Psoas muscle (tissue), 8 donors: Measurements from ENCODE around the gene VIPR2. TPM values are rescaled to one million over a fixed set of nuclear protein-coding genes. Genes with fewer than 3 reads are reported as not detected.

Experiments used
- ATAC-seq, 4 donors: fragments of 200-7000 bp; cut with Tn5 transposase; one replicate each; pipeline ENCODE4 v1.9.1; 2020; ENCODE audit warnings: moderate library complexity in 3 of 4, mild to moderate bottlenecking in 2 of 4
- DNase-seq, 2 donors: peaks; one replicate each; pipeline ENCODE4 v3.0.0-alpha.2; 2020
- H3K27ac ChIP-seq: fragments of 200-600 bp; one replicate; pipeline ENCODE4 v1.8.0; 2022
- H3K27me3 ChIP-seq, 3 donors: fragments of 200-600 bp in 1 of 3; one replicate each; pipeline versions ENCODE4 v1.6.1 to v1.8.0; 2013 to 2022; ENCODE audit warnings: low read length in 2 of 3, mild to moderate bottlenecking in 2 of 3, moderate library complexity in 1 of 3; ENCODE audit not compliant: insufficient read depth in 3 of 3
- H3K36me3 ChIP-seq, 2 donors: fragments of 200-600 bp in 1 of 2; one replicate each; pipeline versions ENCODE4 v1.6.1 to v1.8.0; 2013 to 2022; ENCODE audit warnings: low read depth in 1 of 2, mild to moderate bottlenecking in 1 of 2, moderate library complexity in 1 of 2; ENCODE audit not compliant: insufficient read depth in 1 of 2
- H3K4me1 ChIP-seq: fragments of 200-600 bp; one replicate; pipeline ENCODE4 v1.8.0; 2022
- H3K4me3 ChIP-seq: fragments of 200-600 bp; one replicate; pipeline ENCODE4 v1.8.0; 2022; ENCODE audit warnings: mild to moderate bottlenecking
- H3K9me3 ChIP-seq: fragments of 200-600 bp; one replicate; pipeline ENCODE4 v1.8.0; 2022
- CTCF ChIP-seq: fragments of 200-600 bp; IDR thresholded peaks from one replicate; pipeline ENCODE4 v1.8.0; 2022; ENCODE audit warnings: antibody characterized with exemption
- WGBS, 3 donors: extraction: QIAGEN DNeasy Blood & Tissue Kit; methylation state at CpG; one replicate each; pipeline versions ENCODE4 v1.1.6 to v1.1.7; 2013; 5-methylcytosine and 5-hydroxymethylcytosine counted together
- intact Hi-C, 2 donors: fragments of 100-400 bp; cut with DNase I; formaldehyde crosslinking; loops; one replicate each; pipeline versions ENCODE4 v1.11.0 to v1.14.2; 2022
- long read RNA-seq, 2 donors: library from polyadenylated mRNA; unstranded; transcript quantifications; one replicate each; pipeline ENCODE4 v2.0.0, GENCODE V29; 2021
- polyA plus RNA-seq, 3 donors: library from polyadenylated mRNA; stranded (reverse); fragments of 200-250 nt; gene quantifications; one replicate each; pipeline ENCODE4 v1.2.3, GENCODE V29; 2013
- total RNA-seq, 4 donors: library from RNA; stranded (reverse); fragmentation: NEBNext Ultra II Directional in 2 of 4; extraction: Animal tissue kit (Norgen Biotek cat#: 25700) in 2 of 4; gene quantifications; one replicate each; pipeline versions ENCODE4 v1.2.1 to v1.2.4, GENCODE V29; 2021 to 2023
- donor health status: healthy with polysubstance abuse.
- donor health status: DM: no; HTN: no; CAD: no; lungs with moderate emphysema.
- donor health status: Bipolar disorder and iron deficiency.
- donor health status: healthy.
- donor health status: DM: yes; HTN: yes; CAD: no.
- donor health status: DM: no; HTN: no; CAD: no.
- donor health status: DM: no; HTN: no; CAD: no.
- donor health status: DM: yes; HTN: yes; CAD: no.

The VIPR2 gene
- total RNA-seq (1 to 10 TPM; 2.4 to 3.6 (median 3.3) TPM), polyA plus RNA-seq (1 to 10 TPM in 2 of 3 donors, under 1 TPM in 1; 0.60 to 2.3 (median 1.3) TPM)
- long read RNA-seq, donor 1, partial matches to known transcripts = 0 of 2 reads
- long read RNA-seq, donor 1, other reads (novel, unspliced or antisense) = 1 of 2 reads
- long read RNA-seq, donor 2, transcript VIPR2-201 (13 exons, 3,944 nt) = major isoform, 5 of 15 reads
- long read RNA-seq, donor 2, partial matches to known transcripts = 1 of 15 reads
- long read RNA-seq, donor 2, other reads (novel, unspliced or antisense) = 7 of 15 reads

- Histone ChIP-seq H3K4me1 (peaks cover 5% of the 10 kb centered on the region), H3K27ac (no peak within 1 kb of the TSS), H3K36me3 (no peaks in the 10 kb centered on the region), H3K27me3 (peaks cover 0 to 29% (median 5%) of the 10 kb centered on the region in 3 donors), H3K9me3 (no peaks in the 10 kb centered on the region), H3K4me3 (peak within 1 kb of the TSS; percentile 76)
- ATAC-seq (peak; percentile 37 to 58 (median 48)), DNase-seq (peak; percentile 46 to 55)
- no peak for TF ChIP-seq CTCF
- 1% methylated on average over 24 to 86 of the region's 88 CpGs for WGBS, 3 donors
- intact Hi-C loops = loop anchor here (5.0 to 10.0 kb wide), 3 partner anchors 38 to 113 kb away; no protein-coding TSS in a partner anchor
Observed at GRCh38 chr7:159144758-159145489, at the start of gene VIPR2. Gene VIPR2 (minus strand): TSS chr7:159144867. CDS start chr7:159144771, 96 bp downstream.

GRCh38 chr7:159193543-159194090 is 49.0 kb upstream of the VIPR2 start:
- intact Hi-C loops = no loop called here
- WGBS, 3 donors = 79 to 86% (median 80%) methylated on average over 4 of the region's 4 CpGs
- TF ChIP-seq CTCF = no peak
- Histone ChIP-seq H3K27me3 (no peaks in the 10 kb centered on the region), H3K4me3 (no peak overlapping the region), H3K4me1 (no peaks in the 10 kb centered on the region), H3K36me3 (no peaks in the 10 kb centered on the region), H3K9me3 (no peaks in the 10 kb centered on the region), H3K27ac (no peak overlapping the region)
- DNase-seq = no peak
- no peak for ATAC-seq

- Histone ChIP-seq H3K4me3 (no peak overlapping the region), H3K27me3 (no peaks in the 10 kb centered on the region), H3K27ac (no peak overlapping the region), H3K9me3 (peaks cover 7% of the 10 kb centered on the region), H3K4me1 (no peaks in the 10 kb centered on the region), H3K36me3 (no peaks in the 10 kb centered on the region)
- TF ChIP-seq CTCF = no peak
- intact Hi-C loops = no loop called here
- WGBS, 3 donors = 69 to 77% (median 70%) methylated on average over 13 of the region's 13 CpGs
- ATAC-seq (no peak), DNase-seq (no peak)
Observed at GRCh38 chr7:159192725-159193453, 48.2 kb upstream of the VIPR2 start.

- Histone ChIP-seq H3K36me3 (no peaks in the 10 kb centered on the region), H3K9me3 (peaks cover 16% of the 10 kb centered on the region), H3K4me3 (no peak overlapping the region), H3K4me1 (no peaks in the 10 kb centered on the region), H3K27me3 (no peaks in the 10 kb centered on the region), H3K27ac (no peak overlapping the region)
- ATAC-seq (no peak), DNase-seq (no peak)
- 83 to 88% (median 88%) methylated on average over 3 of the region's 3 CpGs for WGBS, 3 donors
- intact Hi-C loops = no loop called here
- TF ChIP-seq CTCF = no peak
Observed at GRCh38 chr7:159192013-159192412, 47.3 kb upstream of the VIPR2 start.
